SK-N-MC (cell line): Measurements from ENCODE around the gene OSBPL10.

Experiments
- EZH2 ChIP-seq: fragments of 200-600 bp; sonication (generic); IDR thresholded peaks from one replicate; pipeline ENCODE4 v1.6.1; 2017; ENCODE audit warnings: antibody characterized with exemption
- FOXP2 ChIP-seq: optimal IDR thresholded peaks from 2 replicates; pipeline ENCODE3; 2011; ENCODE audit warnings: mild to moderate bottlenecking, moderate library complexity; ENCODE audit not compliant: insufficient read depth; ENCODE audit errors: extremely low read length, control extremely low read depth
- POLR2AphosphoS5 ChIP-seq: IDR thresholded peaks from 2 replicates; pipeline ENCODE4 v1.6.1; 2012; ENCODE audit warnings: mild to moderate bottlenecking, low read depth, low read length, borderline replicate concordance

DNA sequence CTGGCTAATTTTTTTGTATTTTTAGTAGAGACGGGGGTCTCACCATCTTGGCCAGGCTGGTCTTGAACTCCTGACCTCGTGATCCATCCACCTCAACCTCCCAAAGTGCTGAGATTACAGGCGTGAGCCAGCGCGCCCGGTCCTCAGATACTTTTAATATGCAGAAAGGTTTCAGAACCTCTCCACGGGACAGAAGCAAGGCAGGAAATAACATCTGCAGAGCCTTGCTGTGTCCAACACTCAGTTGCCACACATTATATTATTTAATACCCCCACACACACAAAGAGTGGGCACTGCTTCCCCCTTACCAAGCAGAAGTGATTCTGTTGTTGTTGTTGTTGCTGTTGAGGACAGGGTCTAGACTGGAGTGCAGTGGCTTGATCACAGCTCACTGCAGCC lies 28.0 kb downstream of the OSBPL10 start:
- TF ChIP-seq POLR2AphosphoS5: no peak
- no peak for TF ChIP-seq EZH2
- no peak for TF ChIP-seq FOXP2
